Measurements from ENCODE around the gene CLIC6.

Gene CLIC6
- long read RNA-seq, donor 1 = 0 reads
- long read RNA-seq, donor 2 = 0 reads
- long read RNA-seq, donor 3 = 0 reads
- long read RNA-seq, donor 4 = 0 reads
- long read RNA-seq, donor 5 = 0 reads
- long read RNA-seq, donor 6 = 0 reads
- long read RNA-seq, donor 7 = 0 reads
- long read RNA-seq, donor 8, partial matches to known transcripts = 0 of 1 reads
- long read RNA-seq, donor 8, other reads (novel, unspliced or antisense) = 0 of 1 reads

DNA sequence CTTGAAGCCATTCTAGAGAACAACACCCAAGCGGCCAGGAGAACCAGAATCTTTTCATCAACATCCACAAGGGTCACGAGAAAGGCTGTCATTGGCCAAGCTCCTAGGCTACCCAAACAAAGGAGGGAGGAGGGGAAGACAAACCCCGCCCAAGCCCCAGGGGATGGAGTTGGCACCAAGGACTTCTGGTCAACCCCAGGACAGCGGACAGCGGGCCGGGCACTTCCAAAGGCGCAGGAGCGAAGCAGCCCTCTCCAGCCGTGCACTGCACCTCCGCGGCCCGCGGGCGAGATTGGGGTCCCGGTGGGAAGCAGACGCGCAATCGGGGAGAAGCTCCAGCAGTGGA lies at the start of gene CLIC6:
Gene CLIC6, plus strand, starts transcription at position 192 of the 346 bp plus-strand sequence. CDS start 395 bp downstream, outside the sequence.
- DNase-seq = no peak

DNA sequence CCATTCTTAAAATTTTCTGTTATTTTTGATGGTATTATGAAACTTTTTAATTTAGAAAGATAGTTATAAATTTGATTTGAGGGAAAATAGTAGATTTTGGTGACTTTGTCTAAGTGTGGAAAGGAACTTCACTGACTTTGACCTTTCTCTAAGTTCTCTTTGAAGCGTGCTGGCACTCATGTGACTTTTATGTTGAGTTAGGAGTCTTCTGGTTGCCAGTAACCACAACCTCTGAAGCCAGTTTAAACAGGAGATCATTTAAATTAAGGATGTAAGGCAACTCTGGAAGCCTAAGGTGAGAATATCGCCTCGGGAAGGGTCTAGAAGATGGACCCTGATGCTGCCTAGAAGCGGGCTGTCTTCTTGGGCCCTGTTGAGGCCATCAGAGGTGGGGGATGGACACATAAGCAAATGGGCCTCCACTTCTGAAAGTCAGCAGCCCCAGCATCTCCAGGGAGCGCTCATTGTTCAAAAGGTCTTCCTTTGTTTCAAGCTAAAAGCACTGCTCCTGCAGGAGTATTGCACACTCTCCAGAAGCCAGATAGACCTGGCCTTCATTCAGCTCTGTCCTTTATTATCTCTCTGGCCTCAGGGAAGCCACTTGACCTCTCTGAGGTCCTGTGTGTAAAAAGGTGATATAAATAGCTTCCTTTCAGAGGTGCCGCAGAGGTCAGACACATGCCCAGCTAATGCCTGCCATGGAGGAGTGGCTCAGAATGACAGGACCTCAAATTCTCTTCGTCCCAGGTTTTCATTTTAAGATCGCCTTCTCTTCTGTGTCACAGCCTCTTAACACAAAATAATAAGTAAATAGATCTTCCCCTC lies 48.7 kb upstream of the CLIC6 start:
- no peak for DNase-seq

DNA sequence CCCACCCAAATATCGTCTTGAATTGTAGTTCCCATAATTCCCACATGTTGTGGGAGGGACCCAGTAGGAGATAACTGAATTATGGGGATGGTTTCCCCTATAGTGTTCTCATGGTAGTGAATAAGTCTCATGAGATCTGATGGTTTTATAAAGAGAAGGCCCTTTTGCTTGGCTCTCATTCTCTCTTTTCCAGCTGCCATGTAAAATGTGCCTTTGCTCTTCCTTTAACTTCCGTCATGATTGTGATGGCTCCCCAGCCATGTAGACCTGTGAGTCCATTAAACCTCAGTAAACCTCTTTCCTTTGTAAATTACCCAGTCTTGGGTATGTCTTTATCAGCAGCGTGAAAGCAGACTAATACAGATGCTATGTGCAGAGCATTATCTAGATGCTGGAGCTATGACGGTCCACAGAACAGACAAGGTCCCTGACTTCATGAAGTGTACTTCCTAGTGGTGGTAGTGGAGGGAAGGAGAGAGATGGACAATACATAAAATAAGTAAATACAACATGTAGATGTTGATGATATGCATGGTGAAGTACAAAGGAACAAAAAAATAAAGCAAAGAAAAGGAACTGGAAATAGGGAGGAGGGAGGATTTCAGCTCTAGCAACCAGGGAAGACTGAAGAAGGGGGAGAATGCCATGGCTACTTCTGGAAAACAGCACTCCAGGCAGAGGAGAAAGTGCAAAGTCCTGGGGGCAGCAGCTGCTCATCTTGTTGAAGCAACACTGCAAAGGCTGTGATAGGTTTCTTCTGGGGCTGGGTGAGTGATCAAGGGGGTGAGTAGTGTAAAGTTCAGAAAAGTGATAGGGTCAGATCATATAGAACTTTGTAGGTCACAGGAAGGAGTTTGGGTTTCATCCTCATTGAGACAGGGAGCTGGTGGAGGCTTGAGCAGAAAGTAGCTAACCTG lies 47.1 kb upstream of the CLIC6 start:
- no peak for DNase-seq

DNA sequence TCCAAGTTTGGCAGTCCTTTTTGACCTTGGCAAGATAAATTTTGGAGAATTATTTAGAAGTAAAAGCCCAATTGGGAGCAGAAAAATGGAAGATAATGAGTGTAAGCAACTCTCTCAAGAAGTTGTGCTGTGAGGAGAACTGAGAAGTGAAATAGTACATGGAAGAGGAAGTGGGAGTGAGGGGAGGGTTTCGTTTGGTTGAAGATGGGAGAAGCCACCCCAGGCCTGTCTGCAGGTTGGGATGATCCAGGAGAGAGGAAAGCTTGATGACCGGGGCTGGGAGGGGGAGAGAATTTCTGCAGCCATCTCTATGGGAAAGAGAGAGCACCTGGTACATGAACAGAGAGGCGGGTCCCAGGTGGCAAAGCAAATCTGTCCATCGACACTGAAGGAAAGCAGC lies 45.3 kb upstream of the CLIC6 start:
- no peak for DNase-seq

DNA sequence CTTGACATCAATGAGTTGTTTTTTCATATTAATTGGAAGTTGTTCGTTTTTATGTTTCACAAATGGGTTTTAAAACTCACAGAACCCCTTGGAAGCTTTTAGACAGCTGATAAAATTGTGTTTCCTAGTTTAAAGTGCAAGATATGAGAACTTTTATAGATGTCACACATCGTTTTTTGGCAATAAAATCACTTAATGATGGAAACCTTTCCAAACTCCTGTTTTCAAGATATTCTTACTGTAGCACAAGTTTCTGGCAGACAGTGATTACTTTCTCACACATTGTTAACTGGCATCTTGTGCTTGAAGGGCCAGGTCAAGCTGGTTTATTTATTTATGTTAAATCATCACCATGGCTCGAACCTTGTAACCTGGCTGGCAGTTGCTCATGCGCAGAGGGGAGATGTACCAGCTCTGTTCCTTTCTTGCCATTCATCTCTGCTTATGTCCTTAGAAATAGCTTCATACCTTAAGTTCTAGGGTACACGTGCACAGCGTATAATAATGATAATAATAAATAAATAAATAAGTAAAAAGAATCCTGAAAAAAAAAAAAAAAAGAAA lies 43.7 kb upstream of the CLIC6 start:
- DNase-seq = no peak

DNA sequence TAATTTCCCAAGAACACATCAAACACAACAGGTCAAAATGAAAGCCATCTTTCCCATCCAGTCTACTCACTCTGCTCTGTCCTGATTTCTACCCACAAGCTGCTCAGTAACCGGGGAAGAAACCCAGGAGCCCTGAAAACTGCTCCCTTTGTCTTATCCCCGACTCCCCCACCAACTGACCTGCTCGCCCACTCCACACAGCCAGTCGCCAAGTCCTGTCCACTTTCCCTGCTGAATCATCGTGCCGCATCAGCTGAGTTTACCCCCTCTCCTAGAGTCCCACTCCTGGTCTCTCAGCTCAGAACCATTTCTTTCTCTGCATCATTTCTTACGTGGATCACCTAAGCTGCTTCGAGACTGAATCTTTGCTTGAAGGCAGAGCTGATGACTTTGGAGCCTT lies 42.7 kb upstream of the CLIC6 start:
- DNase-seq = no peak

DNA sequence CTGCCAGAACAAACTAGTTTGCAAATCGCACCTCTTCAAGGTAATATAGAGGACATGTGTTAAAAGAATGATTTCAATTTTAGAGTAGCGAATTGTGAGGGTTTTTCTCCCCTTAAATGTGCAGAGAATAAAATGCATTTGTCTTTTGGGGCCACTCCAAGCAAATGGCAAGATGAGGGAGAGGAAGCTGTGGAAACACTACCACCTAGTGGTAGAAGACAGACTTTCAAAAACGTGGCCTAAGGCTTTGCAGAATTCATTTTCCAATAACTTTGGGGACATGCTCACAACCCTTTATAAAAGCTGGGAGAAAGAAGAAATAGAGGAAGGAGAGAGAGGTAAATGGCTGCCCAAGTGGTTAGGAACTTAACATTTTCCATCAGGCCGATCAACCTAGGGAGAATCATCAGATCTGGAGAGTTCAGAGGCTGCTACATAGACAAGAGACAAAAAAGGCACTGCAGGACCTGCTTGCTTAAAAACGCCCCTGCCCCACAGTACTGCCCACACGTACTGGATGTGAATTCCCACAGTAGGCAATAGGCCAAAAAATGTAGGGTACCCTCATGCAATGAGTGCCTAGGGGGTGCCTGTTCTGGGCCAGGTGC lies 38.2 kb upstream of the CLIC6 start:
- DNase-seq = no peak

DNA sequence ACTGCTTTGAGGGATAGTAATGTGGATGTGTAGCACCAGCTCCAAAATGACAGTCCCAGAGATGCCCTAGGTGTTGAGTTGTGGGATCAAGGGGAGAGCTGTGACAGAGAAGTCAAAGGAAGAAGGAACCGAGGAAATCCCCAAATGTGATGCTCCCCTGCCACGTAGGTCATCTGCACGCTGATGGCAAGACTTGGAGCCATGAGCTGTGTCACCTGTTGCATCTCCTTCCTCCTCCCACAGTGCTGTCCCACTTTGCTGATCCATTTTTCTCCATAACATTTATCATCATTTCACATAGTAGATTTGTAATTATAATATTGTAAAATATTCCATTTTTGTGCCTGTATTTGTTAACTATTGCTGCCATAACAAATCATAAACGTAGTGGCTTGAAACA lies 36.3 kb upstream of the CLIC6 start:
- no peak for DNase-seq

DNA sequence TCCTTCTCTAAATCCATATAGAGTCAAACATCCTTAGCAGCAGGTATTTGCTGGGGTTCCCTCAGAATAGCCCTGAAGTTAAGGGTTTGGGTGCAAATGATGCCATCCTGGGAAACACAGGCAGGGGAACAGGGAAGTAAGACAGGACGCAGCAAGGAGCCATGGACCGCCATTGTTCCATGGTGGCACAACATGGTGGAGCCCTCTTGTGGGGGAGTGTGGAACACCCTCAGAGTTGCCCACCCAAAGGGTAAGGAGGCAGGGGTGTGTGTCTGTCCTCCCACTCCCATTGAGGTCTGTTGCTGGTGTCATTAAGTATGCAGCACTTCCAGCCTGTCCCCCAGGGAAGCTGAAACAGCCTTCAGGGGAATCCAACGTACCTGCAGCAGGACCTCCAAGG lies 33.5 kb upstream of the CLIC6 start:
- DNase-seq = no peak

DNA sequence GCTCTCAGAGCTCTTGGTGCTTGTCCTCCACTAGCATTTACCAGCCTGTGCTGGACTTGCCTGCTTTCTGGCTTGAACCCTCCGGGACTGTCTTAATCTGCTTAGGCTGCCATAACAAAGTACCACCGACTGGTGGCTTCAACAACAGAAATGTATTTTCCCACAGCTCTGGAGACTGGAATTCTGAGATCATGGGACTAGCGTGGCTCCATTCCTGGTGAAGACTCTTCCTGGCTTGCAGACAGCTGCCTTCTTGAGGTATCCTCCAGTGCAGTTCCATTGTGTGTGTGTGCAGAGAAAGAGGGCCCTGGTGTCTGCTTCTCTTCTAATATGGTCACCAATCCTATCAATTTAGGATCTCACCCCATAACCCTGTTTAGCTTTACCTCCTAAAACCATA lies 31.8 kb upstream of the CLIC6 start:
- DNase-seq = no peak

DNA sequence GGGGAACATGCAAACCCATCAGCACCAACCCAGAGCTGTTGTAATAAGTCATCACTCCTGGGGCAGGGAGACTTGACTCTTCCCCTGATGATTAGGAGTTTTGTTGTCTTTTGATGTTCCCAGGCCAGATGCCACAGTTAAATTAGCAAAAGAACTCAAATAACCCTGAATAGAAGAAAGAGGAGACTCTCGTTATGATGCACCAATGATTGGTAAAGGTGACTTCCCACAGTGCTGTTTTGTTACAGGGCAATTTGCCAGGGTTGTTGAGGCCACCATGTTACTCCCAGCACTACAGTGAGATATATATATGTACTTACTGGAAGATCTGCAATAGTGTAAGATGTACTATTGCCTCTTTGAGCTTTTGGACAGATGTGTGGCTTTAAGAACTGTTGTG lies 29.5 kb upstream of the CLIC6 start:
- no peak for DNase-seq

DNA sequence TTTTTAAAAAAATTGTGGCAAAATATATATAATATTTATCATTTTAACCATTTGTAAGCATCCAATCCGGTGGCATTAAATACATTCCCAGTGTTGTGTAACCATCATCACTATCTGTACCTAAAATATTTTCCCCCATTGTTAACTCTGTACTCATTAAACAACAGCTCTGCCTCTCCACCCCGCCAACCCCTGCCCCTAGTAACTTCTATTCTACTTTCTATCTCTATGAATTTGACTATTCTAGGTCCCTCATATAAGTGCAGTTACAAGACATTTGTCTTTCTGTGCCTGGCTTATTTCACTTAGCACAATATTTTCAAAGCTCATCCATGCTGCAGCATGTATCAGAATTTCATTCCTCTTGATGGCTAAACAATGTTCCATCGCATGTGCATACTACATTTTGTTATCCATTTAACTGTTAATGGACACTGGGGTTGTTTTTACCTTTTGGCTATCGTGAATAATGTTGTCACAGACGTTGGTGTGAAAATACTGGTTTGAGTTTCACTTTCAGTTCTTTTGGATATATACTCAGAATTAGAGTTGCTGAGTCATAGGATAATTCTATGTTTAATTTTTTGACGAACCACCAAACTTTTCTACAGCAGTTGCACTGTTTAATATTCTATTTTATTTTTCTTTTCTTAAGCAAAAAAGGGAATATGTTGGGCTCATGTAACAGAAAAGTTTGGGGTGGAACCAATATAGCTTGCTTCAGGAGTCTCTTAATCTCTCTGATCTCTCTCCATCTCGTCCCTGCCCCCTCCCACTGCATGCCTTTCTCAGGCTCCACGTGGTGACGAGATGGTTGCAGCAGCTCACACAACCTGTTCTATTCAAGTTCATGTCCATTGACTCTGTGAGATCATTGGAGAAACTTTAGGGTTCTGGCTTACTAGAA lies 28.7 kb upstream of the CLIC6 start:
- DNase-seq = no peak

DNA sequence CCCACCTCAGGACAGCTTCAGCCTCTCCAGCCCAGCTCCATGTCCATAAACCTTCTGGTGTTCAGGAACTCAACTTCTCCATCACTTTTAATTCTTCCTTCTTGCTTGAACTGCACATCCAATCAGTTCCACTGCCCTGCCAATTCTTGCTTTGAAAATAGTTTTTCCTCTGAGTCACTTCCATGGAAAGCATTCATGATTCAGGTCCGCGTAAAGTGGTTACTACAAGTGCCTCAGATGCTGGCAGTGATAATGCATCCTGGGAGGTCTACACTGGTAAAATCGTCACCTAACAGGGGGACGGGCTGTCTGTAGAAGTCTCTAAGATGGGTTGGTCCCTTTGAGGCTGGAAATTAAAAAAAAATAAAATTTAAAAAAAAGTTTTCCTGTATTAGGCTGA lies 27.9 kb upstream of the CLIC6 start:
- DNase-seq = no peak

DNA sequence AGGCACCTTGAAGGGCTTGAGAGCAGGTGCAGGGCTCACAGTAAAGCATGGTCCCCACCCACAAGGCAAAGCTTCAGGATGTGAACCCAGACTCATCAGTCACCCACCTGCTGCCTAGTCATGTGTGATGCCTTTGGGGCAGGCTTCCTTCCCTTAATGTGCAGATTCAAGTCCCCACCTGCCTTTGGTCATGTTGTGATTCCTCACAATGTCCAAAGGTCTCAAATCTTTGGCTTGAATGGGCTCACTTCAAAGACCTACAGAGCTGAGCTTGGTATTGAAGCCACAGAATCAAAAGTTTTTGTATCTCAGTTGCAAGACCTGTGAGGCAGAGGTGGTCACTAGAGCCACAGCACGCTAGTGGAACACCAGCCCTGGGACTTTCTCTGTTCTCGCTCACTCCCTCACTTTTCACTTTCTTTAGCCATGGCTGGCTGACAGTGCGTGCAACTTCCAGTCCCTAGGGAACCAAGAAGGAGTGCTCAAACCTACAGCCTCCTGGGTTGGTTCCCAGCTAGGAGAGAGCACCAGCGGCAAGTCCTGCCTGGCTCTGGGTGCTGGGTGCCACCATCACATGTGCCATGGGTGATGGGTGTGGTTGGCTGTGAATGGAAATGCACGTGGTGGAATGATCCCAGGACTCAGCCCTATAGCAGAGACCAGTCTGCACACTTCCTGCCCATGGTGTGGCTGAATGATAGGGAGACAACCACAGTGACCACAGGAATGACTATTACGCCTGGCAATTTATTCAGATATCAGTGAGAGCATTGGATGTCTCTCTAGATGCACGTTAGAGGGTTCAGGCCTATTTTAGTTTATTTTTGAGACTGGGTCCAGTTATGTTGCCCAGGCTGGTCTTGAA lies 26.4 kb upstream of the CLIC6 start:
- DNase-seq = no peak

DNA sequence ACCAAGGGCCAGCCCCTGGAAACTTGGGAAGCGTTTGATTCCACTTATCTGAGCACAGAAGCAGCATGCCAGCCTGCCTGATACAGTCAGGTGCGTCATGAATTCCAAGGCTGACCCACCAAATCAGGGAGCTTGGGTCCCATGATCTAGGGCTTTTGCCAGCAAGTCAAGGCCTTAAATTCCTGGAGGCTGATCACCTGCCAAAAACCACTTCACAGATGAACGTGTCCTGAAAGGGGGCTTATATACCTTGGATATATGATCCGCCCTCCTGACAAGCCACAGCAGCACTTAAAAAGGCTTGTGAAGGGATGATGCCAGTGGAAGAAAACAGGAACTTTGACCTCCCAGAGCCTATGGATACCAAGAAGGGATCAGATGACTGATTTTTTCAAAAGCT lies 24.0 kb upstream of the CLIC6 start:
- DNase-seq = no peak

DNA sequence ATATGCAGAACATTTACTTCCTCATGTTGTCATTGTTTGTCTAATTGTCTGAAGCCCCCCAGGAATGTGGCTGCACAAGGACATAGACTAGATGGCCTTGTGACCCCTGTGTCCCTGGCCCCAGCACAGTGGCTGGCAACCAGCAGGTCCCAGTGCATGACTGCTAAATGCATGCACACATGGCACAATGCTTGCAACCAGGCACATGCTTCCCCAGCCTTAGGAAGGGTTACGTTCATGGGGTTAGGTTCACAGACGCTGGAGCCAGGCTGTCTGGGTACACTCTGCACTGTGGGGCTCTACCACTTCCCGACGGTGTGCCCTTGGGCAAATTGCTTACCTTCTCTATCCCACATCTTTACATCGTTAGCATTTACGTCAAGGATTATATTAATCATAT lies 21.2 kb upstream of the CLIC6 start:
- DNase-seq = no peak

DNA sequence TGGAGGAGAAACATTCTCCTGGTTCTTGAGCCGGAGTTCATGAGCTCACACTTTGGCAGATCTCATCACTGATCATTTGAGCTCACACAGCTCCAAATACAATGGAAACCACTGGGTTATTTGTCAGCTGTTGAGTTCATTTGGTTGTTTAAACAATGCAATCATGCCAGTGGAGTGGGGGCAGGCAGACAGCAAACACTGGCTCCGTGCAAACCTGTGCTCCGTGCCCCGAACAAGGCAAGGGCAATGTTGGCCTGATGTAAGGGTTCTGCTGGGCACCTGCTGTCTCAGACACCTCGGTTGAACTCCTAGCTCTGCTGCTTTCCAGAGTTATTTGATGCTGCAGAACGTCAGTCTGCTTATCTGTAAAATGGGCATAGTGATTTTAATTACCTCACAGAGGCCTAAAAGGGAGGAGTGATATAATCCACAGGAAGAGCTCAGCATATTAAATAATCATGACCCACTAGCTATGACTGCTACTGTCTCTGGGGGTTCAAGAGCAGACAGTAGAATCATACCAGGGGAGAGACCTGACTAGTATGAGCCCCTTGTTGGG lies 20.0 kb upstream of the CLIC6 start:
- no peak for DNase-seq

DNA sequence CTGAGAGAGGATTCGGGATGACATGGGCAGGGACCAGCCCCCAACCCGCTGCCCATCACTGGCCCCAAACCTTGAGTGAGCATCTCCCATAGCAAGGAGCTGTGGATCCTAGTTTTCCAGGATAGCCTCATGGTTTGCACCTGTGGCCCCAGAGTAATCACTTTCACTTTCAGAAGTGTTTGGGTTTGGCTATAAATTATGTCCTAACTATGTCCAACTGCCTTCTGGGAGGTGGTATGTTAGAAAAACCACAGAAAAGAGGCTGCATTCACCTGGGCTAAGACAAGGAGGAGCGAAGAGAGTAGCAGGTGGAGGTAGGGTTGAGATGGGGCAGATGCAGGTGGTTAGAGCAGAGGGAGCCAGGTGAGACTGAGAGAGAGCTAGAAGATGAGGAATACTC lies 19.4 kb upstream of the CLIC6 start:
- no peak for DNase-seq

DNA sequence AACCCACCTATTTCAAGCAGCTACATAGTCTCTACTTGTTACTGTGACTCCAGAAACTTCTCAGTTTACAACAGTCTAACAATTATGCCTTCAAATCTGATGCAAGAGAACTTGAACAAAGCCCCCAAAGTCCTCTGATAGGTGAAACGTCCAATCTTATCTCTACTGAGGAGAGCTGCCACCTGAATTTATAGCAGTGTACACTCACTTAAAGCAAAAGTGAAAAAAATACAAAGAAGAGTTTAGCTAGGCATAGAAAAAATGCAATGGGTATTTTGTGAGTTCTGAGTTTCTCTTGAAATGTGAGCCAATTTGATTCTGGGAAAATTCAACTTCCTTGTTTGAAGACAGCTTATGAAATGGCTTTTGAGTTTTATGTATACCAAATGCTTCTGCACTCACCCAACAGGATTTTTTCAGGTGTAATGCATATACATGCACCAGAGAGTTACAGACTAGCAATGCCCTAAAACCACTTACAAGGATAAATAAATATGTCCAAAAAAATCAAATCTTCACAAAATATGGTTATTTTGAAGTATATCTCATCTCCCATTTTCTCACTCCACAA lies 17.8 kb upstream of the CLIC6 start:
- no peak for DNase-seq

DNA sequence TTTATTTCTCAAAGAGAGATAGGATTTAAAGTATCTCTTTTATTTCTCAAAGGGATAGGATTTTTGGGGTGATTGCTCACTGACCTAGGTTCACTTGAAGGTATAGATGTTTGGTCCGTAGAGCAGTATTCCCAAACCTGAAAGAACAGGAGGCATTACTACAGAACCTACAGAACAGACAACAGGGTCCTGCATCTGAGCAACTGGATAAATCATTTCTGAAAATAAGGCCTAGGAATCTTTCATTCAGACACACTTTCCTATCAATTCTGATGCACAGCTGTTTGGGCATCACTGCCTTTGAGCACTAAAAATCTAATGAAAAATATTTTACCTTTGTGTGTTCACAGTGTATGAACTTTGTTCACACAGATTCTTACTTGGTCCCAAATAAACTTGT lies 17.2 kb upstream of the CLIC6 start:
- DNase-seq = no peak

Measured in right kidney (tissue), 9 donors.